Transverse colon (tissue), 4 donors: Measurements from ENCODE around the gene TRIM14. TPM values are rescaled to one million over a fixed set of nuclear protein-coding genes. Genes with fewer than 3 reads are reported as not detected.
"Not testable (repeated sequence)": the region's sequence is repeated elsewhere in the genome, so short reads cannot be mapped to it uniquely, and the experiment has no call there.

Experiments
- DNase-seq: peaks from one replicate; pipeline ENCODE4 v3.0.0-alpha.2; 2019
- H3K27ac ChIP-seq, 4 donors: fragments of 200-600 bp; sonication (generic); 2 replicates each; pipeline ENCODE4 v1.5.1; 2016 to 2018; ENCODE audit warnings: inconsistent platforms in 4 of 4
- H3K27me3 ChIP-seq: fragments of 200-600 bp; sonication (generic); 2 replicates; pipeline ENCODE4 v1.5.1; 2017; ENCODE audit warnings: inconsistent platforms
- H3K36me3 ChIP-seq, 4 donors: fragments of 200-600 bp; sonication (generic); 2 replicates each; pipeline ENCODE4 v1.5.1; 2017 to 2019; ENCODE audit warnings: inconsistent platforms in 4 of 4
- H3K4me1 ChIP-seq, 4 donors: fragments of 200-600 bp; sonication (generic); 2 replicates each; pipeline ENCODE4 v1.5.1; 2017 to 2020; ENCODE audit warnings: inconsistent platforms in 4 of 4
- H3K4me3 ChIP-seq, 4 donors: fragments of 200-600 bp; sonication (generic); 1 replicate in 1 of 4; 2 replicates in 3 of 4; pipeline versions ENCODE4 v1.5.1 to v1.6.1; 2017 to 2019; ENCODE audit warnings: inconsistent platforms in 4 of 4
- H3K9me3 ChIP-seq, 2 donors: fragments of 200-600 bp; sonication (generic); 2 replicates each; pipeline ENCODE4 v1.5.1; 2017 to 2019; ENCODE audit warnings: inconsistent platforms in 2 of 2
- EP300 ChIP-seq: sonication (generic); formaldehyde crosslinking; IDR thresholded peaks from one replicate; pipeline ENCODE4 v1.6.1; 2017; ENCODE audit warnings: antibody characterized with exemption, low read depth
- POLR2A ChIP-seq: fragments of 450-650 bp; IDR thresholded peaks from one replicate; pipeline ENCODE4 v1.6.1; 2016; ENCODE audit warnings: antibody characterized with exemption, mild to moderate bottlenecking, moderate library complexity
- POLR2AphosphoS5 ChIP-seq, 3 donors: sonication (generic); formaldehyde crosslinking; IDR thresholded peaks; one replicate each; pipeline ENCODE4 v1.6.1; 2016; ENCODE audit warnings: antibody characterized with exemption in 3 of 3
- WGBS, 2 donors: methylation state at CpG; one replicate each; pipeline ENCODE4 v1.1.5; 2018; ENCODE audit warnings: low coverage in 1 of 2; 5-methylcytosine and 5-hydroxymethylcytosine counted together
- in situ Hi-C, 4 donors: fragments of 200-750 bp; cut with MboI; loops; one replicate each; pipeline versions ENCODE4 v1.15.0 to v1.15.1; 2017; ENCODE audit warnings: low sequenced_read_pairs in 3 of 4, low pct_ligation_motif_present in 1 of 4, low pct_unique_long_range_greater_than_20kb in 1 of 4
- intact Hi-C: fragments of 100-400 bp; cut with DNase I; formaldehyde crosslinking; loops from one replicate; pipeline ENCODE4 v1.15.1; 2023; ENCODE audit warnings: low total_unique reads
- total RNA-seq, 4 donors: library from RNA; depleted of rRNA; stranded (reverse); fragments of >200 nt; gene quantifications; one replicate each; pipeline ENCODE4 v1.1.0, GENCODE V29; 2016
- TF ChIP-seq, protein P1 (sequence below), 5 experiments: fragments of 200-600 bp in 3 of 5; fragments of 450-650 bp in 2 of 5; sonication (generic) in 3 of 5; IDR thresholded peaks; 1 replicate in 2 of 5; 2 replicates in 3 of 5; pipeline ENCODE4 v1.5.1; 2016 to 2017; ENCODE audit warnings: antibody characterized with exemption in 5 of 5, inconsistent platforms in 3 of 5, mild to moderate bottlenecking in 2 of 5, moderate library complexity in 1 of 5

The TRIM14 gene
- total RNA-seq, 4 donors from 2014 or later = 28.7 to 58.7 (median 53.8) TPM

DNA sequence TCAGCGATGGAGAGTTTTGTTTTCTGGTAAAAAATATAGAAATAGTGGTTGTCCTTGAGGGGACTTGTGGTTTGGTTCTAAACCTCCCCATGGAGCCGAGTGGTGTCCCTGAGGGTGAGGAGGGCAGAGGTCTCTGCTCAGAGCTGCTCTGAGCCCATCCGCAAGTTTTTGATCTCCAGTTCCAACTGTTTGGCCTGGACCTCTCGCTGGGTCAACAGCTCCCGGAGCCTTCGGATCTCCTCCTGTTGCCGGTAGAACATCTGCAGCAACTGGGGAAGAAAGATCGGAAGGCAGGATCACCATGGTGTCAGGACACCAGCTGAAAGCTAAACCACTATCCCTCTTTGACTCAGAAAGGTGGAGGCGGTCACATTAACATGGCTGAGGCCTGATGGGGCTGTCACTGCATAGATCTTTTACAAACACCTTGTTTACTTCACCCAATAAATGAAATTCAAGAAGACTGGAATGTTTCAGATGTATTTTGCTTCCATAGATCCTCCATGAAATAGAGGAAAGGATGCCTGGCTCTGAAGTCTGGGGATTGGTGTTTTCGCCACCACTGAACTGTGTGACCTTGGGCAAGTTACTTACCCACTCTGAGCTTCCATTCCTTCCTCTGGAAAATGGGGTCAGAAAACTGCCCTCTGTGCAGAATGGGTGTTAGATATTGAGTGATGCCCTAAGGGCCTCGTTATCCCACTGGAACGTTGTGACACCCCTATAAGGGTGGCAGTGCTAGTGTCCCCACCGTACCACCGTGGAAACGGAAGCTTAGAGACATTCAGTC lies 5.8 kb upstream of the TRIM14 start:
- H3K4me1 ChIP-seq = peaks cover 0 to 23% (median 16%) of the 10 kb centered on the region in 4 donors
- H3K36me3 ChIP-seq = no peaks in the 10 kb centered on the region
- 93 to 98% methylated on average over 7 to 15 of the region's 15 CpGs for WGBS, 2 donors
- H3K4me3 ChIP-seq = no peak overlapping the region
- no peak for DNase-seq
- no peaks in the 10 kb centered on the region for H3K27me3 ChIP-seq
- TF ChIP-seq EP300 (no peak), POLR2AphosphoS5 (IDR thresholded peaks at IDR 0.05) (no peak), POLR2A (no peak)
- TF ChIP-seq, protein P1, sequence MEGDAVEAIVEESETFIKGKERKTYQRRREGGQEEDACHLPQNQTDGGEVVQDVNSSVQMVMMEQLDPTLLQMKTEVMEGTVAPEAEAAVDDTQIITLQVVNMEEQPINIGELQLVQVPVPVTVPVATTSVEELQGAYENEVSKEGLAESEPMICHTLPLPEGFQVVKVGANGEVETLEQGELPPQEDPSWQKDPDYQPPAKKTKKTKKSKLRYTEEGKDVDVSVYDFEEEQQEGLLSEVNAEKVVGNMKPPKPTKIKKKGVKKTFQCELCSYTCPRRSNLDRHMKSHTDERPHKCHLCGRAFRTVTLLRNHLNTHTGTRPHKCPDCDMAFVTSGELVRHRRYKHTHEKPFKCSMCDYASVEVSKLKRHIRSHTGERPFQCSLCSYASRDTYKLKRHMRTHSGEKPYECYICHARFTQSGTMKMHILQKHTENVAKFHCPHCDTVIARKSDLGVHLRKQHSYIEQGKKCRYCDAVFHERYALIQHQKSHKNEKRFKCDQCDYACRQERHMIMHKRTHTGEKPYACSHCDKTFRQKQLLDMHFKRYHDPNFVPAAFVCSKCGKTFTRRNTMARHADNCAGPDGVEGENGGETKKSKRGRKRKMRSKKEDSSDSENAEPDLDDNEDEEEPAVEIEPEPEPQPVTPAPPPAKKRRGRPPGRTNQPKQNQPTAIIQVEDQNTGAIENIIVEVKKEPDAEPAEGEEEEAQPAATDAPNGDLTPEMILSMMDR (IDR thresholded peaks at IDR 0.05) = no peak
- intact Hi-C loops = no loop called here
- in situ Hi-C loops = no loop called here
- no peaks in the 10 kb centered on the region for H3K9me3 ChIP-seq
- H3K27ac ChIP-seq = no peak overlapping the region

DNA sequence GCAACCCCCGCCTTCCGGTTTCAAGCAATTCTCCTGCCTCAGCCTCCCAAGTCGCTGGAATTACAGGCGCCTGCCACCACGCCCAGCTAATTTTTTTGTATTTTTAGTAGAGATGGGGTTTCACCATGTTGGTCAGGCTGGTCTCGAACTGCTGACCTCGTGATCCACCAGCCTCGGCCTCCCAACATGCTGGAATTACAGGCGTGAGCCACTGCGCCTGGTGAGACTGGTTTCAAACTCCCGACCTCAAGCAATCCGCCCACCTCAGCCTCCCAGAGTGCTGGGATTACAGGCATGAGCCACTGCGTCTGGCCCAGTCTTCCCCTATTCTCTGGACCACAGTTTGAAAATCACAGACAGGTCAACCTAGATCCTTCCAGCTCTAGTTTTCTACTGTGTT lies 5.1 kb upstream of the TRIM14 start:
- intact Hi-C loops, DNase-seq, H3K4me3 ChIP-seq, H3K27ac ChIP-seq, H3K27me3 ChIP-seq, H3K9me3 ChIP-seq, H3K36me3 ChIP-seq, in situ Hi-C loops: not testable (repeated sequence)
- 97 to 100% methylated on average over 1 to 13 of the region's 13 CpGs for WGBS, 2 donors
- peaks cover 0 to 30% (median 18%) of the 10 kb centered on the region in 4 donors for H3K4me1 ChIP-seq

DNA sequence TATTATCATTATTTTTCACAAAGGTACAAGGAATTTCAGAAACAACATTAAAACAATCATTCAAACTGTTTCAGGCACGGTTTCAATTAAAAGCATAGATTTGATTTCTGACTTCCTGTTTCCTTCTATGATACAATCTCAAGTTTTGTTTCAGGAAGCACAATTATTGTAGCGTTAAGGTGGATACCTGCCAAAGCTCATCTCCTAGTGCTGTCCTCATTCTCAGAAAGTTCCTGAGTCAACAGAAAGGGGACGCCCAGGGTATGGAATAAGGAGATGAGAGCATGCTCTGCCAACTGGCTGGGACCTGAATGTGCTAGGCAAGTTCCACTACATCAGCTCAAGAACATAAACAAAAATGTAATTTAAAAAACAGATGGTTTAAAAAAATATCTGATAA lies 2.0 kb upstream of the TRIM14 start:
- in situ Hi-C loops (no loop called here), intact Hi-C loops (no loop called here)
- WGBS, 2 donors = 26 to 34% methylated on average over 2 to 3 of the region's 3 CpGs
- DNase-seq = peak; percentile 68
- Histone ChIP-seq H3K9me3 (no peaks in the 10 kb centered on the region), H3K27me3 (no peaks in the 10 kb centered on the region), H3K36me3 (no peaks in the 10 kb centered on the region), H3K4me3 (no peak overlapping the region), H3K27ac (peak overlapping the region; percentile 92 to 94 (median 92)), H3K4me1 (peaks cover 8 to 48% (median 32%) of the 10 kb centered on the region in 4 donors)
- TF ChIP-seq, protein P1 (IDR thresholded peaks at IDR 0.05) = peak in 4 of 5 experiments; percentile 24 to 61 (median 35)
- TF ChIP-seq POLR2A (no peak), EP300 (no peak), POLR2AphosphoS5 (IDR thresholded peaks at IDR 0.05) (no peak)

DNA sequence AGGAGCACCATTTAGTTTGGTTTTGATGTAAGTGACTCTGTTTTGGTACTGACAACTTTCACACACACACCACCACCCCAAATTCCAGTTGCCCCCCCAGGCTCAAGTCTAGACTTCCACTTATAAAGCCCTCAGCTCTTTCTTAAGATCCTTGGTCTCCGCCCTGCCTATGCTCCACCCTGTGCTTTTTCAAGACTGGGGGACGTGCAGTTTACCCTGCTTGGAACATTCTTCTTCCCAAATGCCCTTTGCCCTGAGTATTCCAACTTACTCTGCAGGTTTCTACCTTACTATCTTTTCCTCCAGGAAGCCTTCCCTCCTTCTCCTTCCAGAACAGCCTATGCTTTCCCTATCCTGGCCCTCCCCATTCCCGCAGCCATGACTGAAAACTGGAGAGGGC lies 1.5 kb upstream of the TRIM14 start:
- Histone ChIP-seq H3K27me3 (no peaks in the 10 kb centered on the region), H3K27ac (peak overlapping the region; percentile 92 to 94 (median 92)), H3K4me1 (peaks cover 8 to 48% (median 32%) of the 10 kb centered on the region in 4 donors), H3K9me3 (no peaks in the 10 kb centered on the region), H3K4me3 (no peak overlapping the region), H3K36me3 (no peaks in the 10 kb centered on the region)
- DNase-seq = peak; percentile 57
- intact Hi-C loops = no loop called here
- TF ChIP-seq POLR2A (no peak), EP300 (peak; percentile 56), POLR2AphosphoS5 (IDR thresholded peaks at IDR 0.05) (peak in 2 of 3 donors; percentile 42 to 53)
- TF ChIP-seq, protein P1 (IDR thresholded peaks at IDR 0.05) = no peak
- 54% methylated on average over 3 of the region's 3 CpGs for WGBS, 2 donors
- in situ Hi-C loops = no loop called here
